Loucy (cell line): ENCODE measurements around the gene SIPA1L3.

Experiments
- CTCF ChIP-seq: fragments of 200-600 bp; sonication (generic); conservative IDR thresholded peaks from 2 replicates; pipeline ENCODE4 v1.5.1; 2014; ENCODE audit warnings: mild to moderate bottlenecking, antibody characterized with exemption, low read length
- EZH2phosphoT487 ChIP-seq: fragments of 200-600 bp; IDR thresholded peaks from 2 replicates; pipeline ENCODE4 v1.6.1; 2018; ENCODE audit warnings: antibody characterized with exemption, mild to moderate bottlenecking, moderate library complexity, borderline replicate concordance

GRCh38 chr19:38099966-38100365, 193.0 kb downstream of the SIPA1L3 start:
- no peak for TF ChIP-seq CTCF
- TF ChIP-seq EZH2phosphoT487 = no peak
